Activated CD4-positive, alpha-beta memory T cell treated with anti-CD3 and anti-CD28 coated beads for 36 hours (primary cell): ENCODE results near the gene IRAK3. TPM values are rescaled to one million over a fixed set of nuclear protein-coding genes. Genes with fewer than 3 reads are reported as not detected.
A peak's percentile ranks its signal among the peaks of the same experiment; 100 is the strongest.

Experiments
- CTCF ChIA-PET: fragments of 350-600 bp; sonication (Branson Sonifier 250); formaldehyde crosslinking; loops from one replicate; lab custom pipeline; 2021; ENCODE audit warnings: antibody characterized with exemption, inconsistent platforms; lab: Charles Lee
- POLR2A ChIA-PET: fragments of 350-600 bp; sonication (Branson Sonifier 250); formaldehyde crosslinking; loops from one replicate; lab custom pipeline; 2021; ENCODE audit warnings: antibody characterized with exemption; lab: Charles Lee
- DNase-seq: peaks from one replicate; pipeline ENCODE4 v3.0.0-alpha.2; 2020
- H3K27ac Mint-ChIP-seq: one replicate; pipeline ENCODE4 v1.8.0; 2021; ENCODE audit warnings: mixed read lengths
- H3K27me3 Mint-ChIP-seq: one replicate; pipeline ENCODE4 v1.8.0; 2021; ENCODE audit warnings: mixed read lengths
- H3K36me3 Mint-ChIP-seq: one replicate; pipeline ENCODE4 v1.8.0; 2021; ENCODE audit warnings: mixed read lengths
- H3K4me1 Mint-ChIP-seq: one replicate; pipeline ENCODE4 v1.8.0; 2021; ENCODE audit warnings: low read depth, mixed read lengths
- H3K4me3 Mint-ChIP-seq: one replicate; pipeline ENCODE4 v1.8.0; 2021; ENCODE audit warnings: mild to moderate bottlenecking, mixed read lengths
- H3K9me3 Mint-ChIP-seq: one replicate; pipeline ENCODE4 v1.8.0; 2021; ENCODE audit warnings: mixed read lengths
- intact Hi-C: fragments of 100-400 bp; cut with micrococcal nuclease; formaldehyde crosslinking; loops from one replicate; pipeline ENCODE4 v1.15.1; 2023
- total RNA-seq, 2 experiments: library from RNA; stranded (reverse); gene quantifications; one replicate each; pipeline ENCODE4 v1.2.3, GENCODE V29; 2021

IRAK3 gene
- total RNA-seq, 2 experiments from 2014 or later: 0.45 to 0.46 TPM

DNA sequence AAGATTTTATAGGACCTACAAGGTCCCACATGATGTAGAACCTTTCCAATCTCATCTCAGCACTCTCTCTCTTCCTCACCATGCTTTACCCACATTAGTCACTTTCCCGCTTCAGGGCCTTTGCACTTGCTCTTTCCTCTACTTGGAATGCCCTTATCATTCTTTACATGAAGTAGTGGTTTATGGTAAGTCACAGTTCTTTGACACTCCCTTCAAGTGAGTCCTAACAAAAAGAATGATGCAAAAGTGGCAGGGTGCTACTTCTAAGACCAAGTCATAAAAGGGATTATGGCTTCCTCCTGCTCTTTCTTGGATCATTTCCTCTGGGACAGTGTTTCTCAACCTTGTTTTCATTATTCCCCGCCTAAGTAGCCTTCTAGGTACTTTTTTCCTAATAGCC lies 32.4 kb upstream of the IRAK3 start:
- CTCF ChIA-PET: no interaction called here
- no peak for DNase-seq
- Mint-ChIP-seq H3K27me3 (no peaks in the 10 kb centered on the region), H3K36me3 (peaks cover 27% of the 10 kb centered on the region), H3K4me3 (no peak overlapping the region), H3K9me3 (no peaks in the 10 kb centered on the region), H3K27ac (no peak overlapping the region), H3K4me1 (peaks cover 45% of the 10 kb centered on the region)
- POLR2A ChIA-PET: no interaction called here
- intact Hi-C loops: no loop called here

DNA sequence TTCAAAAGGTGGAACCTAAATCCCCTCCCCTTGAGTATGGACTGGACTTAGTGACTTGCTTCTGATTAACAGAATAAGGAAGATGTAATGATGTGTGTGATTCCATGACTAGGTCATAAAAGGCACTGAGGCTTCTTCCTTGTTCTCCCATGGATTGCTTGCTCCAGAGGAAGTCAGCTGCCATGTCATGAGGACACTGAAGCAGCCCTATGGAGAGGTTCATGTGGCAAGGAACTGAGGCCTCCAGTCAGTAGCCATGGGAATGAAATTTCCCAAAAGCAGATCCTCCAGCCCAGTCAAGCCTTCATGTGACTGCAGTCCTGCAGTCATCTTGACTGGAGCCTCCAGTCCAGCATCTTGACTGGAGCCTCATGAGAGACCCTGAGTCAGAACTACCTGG lies 29.9 kb upstream of the IRAK3 start:
- ChIA-PET CTCF (interaction anchor here (1.2 kb wide), 1 partner anchor 9 kb away, joined by 4 read pairs; no protein-coding TSS in a partner anchor), POLR2A (interaction anchor here (0.9 to 1.7 kb wide), 2 partner anchors 10 to 28 kb away, joined by 3 to 7 read pairs; partner anchors contain the start of gene LLPH)
- no peaks in the 10 kb centered on the region for H3K27me3 Mint-ChIP-seq
- peaks cover 32% of the 10 kb centered on the region for H3K36me3 Mint-ChIP-seq
- no peaks in the 10 kb centered on the region for H3K9me3 Mint-ChIP-seq
- DNase-seq: no peak
- intact Hi-C loops: no loop called here
- no peak overlapping the region for H3K4me3 Mint-ChIP-seq
- no peak overlapping the region for H3K27ac Mint-ChIP-seq
- peaks cover 58% of the 10 kb centered on the region for H3K4me1 Mint-ChIP-seq

DNA sequence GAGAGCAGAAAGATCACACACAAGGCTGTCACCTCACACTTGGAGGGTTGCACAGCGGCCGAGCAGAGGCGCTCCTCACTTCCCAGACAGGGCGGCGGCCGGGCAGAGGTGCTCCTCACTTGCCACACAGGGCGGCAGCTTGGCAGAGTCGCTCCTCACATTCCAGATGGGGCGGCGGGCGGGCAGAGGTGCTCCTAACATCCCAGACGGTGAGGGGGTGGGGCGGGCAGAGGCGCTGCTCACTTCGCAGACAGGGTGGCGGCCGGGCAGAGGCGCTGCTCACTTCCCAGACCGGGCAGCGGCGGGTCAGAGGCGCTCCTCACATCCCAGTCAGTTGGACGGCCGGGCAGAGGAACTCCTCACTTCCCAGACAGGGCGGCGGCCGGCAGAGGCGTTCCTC lies 28.3 kb upstream of the IRAK3 start:
- H3K4me3 Mint-ChIP-seq: no peak overlapping the region
- intact Hi-C loops: no loop called here
- H3K9me3 Mint-ChIP-seq: peaks cover 14% of the 10 kb centered on the region
- ChIA-PET POLR2A (no interaction called here), CTCF (no interaction called here)
- DNase-seq: no peak
- peaks cover 62% of the 10 kb centered on the region for H3K4me1 Mint-ChIP-seq
- peaks cover 42% of the 10 kb centered on the region for H3K36me3 Mint-ChIP-seq
- H3K27ac Mint-ChIP-seq: no peak overlapping the region
- H3K27me3 Mint-ChIP-seq: no peaks in the 10 kb centered on the region

DNA sequence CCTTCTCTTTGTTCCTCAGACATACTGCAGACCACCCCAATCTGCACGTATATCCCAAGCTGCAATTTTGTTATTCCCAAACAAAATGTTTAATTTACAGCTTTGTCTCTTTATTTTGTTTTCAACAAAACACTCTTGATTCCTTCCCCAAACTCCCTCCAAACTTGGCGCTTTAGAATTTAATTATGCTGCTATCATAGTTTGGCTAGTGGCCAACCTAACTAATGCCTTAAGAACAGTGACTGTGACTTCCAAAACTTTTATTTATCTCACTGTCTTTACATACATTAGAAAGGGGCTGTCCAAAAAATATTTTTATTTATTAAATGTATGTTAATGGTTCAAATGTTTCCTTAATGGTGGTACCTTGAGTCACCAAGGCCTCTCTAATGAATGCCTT lies 26.3 kb upstream of the IRAK3 start:
- Mint-ChIP-seq H3K4me1 (peaks cover 64% of the 10 kb centered on the region), H3K9me3 (peaks cover 14% of the 10 kb centered on the region), H3K27ac (no peak overlapping the region), H3K4me3 (no peak overlapping the region), H3K27me3 (no peaks in the 10 kb centered on the region), H3K36me3 (peaks cover 55% of the 10 kb centered on the region)
- intact Hi-C loops: no loop called here
- ChIA-PET POLR2A (no interaction called here), CTCF (no interaction called here)
- no peak for DNase-seq

DNA sequence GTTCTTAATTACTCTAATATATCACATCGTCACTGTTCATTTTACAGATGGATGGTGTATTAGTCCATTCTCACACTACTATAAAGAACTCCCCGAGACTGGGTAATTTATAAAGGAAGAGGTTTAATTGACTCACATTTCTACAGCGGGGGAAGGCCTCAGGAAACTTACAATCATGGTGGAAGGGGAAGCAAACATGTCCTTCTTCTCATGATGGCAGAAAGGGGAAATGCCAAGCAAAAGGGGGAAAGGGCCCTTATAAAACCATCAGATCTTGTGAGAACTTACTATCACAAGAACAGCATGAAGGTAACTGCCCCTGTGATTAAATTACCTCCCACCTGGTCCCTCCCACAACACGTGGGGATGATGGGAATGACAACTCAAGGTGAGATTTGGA lies 25.7 kb upstream of the IRAK3 start:
- H3K27me3 Mint-ChIP-seq: no peaks in the 10 kb centered on the region
- H3K4me1 Mint-ChIP-seq: peaks cover 69% of the 10 kb centered on the region
- ChIA-PET CTCF (no interaction called here), POLR2A (no interaction called here)
- peaks cover 57% of the 10 kb centered on the region for H3K36me3 Mint-ChIP-seq
- peaks cover 14% of the 10 kb centered on the region for H3K9me3 Mint-ChIP-seq
- H3K4me3 Mint-ChIP-seq: no peak overlapping the region
- intact Hi-C loops: no loop called here
- DNase-seq: no peak
- peak overlapping the region; percentile 29 for H3K27ac Mint-ChIP-seq

DNA sequence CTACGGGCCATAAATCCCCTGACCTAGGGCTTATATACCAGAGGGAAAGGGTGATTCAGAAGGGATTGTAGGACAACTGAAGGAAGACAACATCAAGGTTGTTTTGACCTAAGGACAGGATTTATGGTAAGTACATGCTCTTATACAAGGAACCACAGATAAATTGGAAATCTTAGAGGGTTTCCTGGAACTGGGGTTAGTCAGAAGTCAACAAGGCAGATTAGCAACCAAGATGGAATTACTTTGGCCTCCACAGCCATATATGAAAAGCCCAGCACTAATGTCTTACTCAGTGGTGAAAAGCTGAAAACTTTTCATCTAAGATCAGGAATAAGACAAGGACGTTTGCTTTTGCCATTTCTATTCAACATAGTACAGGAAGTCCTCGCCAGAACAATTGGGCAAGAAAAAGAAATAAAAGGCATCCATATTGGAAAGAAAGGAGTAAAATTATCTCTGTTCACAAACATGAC lies 24.6 kb upstream of the IRAK3 start:
- Mint-ChIP-seq H3K27ac (peak overlapping the region; percentile 53), H3K27me3 (no peaks in the 10 kb centered on the region), H3K36me3 (peaks cover 57% of the 10 kb centered on the region), H3K9me3 (peaks cover 14% of the 10 kb centered on the region), H3K4me1 (peaks cover 71% of the 10 kb centered on the region), H3K4me3 (no peak overlapping the region)
- POLR2A ChIA-PET: no interaction called here
- no peak for DNase-seq
- intact Hi-C loops: no loop called here
- CTCF ChIA-PET: no interaction called here

DNA sequence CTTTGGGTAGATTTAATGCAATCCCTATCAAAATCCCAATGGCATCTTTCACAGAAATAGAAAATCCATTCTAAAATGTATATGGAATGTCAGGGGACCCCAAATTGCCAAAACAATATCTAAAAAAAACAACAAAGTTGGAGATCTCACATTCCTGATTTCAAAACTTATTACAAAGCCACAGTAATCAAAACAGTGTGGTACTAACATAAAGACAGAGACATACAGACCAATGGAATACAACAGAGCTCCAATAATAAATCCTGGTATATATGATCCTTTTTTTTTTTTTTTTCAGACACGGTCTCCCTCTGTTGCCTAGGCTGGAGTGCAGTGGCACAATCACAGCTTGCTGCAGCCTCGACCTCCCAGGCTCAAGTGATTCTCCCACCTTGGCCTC lies 23.9 kb upstream of the IRAK3 start:
- H3K36me3 Mint-ChIP-seq: peaks cover 50% of the 10 kb centered on the region
- no peak overlapping the region for H3K27ac Mint-ChIP-seq
- H3K27me3 Mint-ChIP-seq: no peaks in the 10 kb centered on the region
- intact Hi-C loops: loop anchor here (5.0 kb wide), 1 partner anchor 112 kb away; no protein-coding TSS in a partner anchor
- DNase-seq: no peak
- H3K4me3 Mint-ChIP-seq: no peak overlapping the region
- CTCF ChIA-PET: interaction anchor here (0.6 kb wide), 1 partner anchor 73 kb away, joined by 3 read pairs; no protein-coding TSS in a partner anchor
- peaks cover 64% of the 10 kb centered on the region for H3K4me1 Mint-ChIP-seq
- POLR2A ChIA-PET: no interaction called here
- H3K9me3 Mint-ChIP-seq: peaks cover 14% of the 10 kb centered on the region

DNA sequence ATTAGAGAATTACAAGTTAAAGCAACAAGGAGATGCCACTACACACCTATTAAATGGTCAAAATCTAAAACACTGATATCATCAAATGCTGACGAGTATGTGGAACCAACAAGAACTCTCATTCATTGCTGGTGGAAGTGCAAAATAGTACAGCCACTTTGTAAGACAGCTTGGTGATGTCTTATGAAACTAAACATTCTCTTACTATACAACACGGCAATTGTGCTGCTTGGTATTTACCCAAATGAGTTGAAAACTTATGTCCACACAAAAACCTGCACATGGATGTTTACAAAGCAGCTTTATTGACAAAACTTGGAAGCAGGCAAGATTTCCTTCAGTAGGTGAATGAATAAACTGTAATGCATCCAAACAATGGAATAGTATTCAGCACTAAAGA lies 22.5 kb upstream of the IRAK3 start:
- Mint-ChIP-seq H3K36me3 (peaks cover 42% of the 10 kb centered on the region), H3K9me3 (peaks cover 14% of the 10 kb centered on the region), H3K4me3 (no peak overlapping the region), H3K4me1 (peaks cover 72% of the 10 kb centered on the region), H3K27ac (no peak overlapping the region), H3K27me3 (no peaks in the 10 kb centered on the region)
- intact Hi-C loops: loop anchor here (5.0 kb wide), 1 partner anchor 111 kb away; no protein-coding TSS in a partner anchor
- ChIA-PET POLR2A (no interaction called here), CTCF (no interaction called here)
- DNase-seq: no peak

DNA sequence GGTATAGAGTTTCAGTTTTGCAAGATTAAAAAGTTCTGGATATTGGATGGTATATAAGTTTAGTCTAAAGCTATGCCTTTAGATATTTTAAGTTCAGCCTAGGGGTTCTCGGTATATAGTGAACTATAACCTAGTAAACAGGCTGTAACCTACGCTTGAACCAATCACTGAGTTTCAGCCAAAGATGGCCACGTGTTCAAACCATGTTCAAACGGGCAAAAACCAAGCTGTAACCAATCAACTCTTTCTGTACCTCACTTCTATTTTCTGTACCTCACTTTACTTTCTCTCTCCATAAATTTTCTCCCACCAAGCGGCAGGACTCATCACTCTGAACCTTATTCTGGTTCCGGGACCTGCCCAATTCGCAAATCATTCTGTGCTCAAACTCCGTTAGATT lies 20.6 kb upstream of the IRAK3 start:
- Mint-ChIP-seq H3K27me3 (no peaks in the 10 kb centered on the region), H3K9me3 (peaks cover 14% of the 10 kb centered on the region), H3K36me3 (peaks cover 38% of the 10 kb centered on the region), H3K4me1 (peaks cover 58% of the 10 kb centered on the region), H3K4me3 (peak overlapping the region; percentile 97), H3K27ac (peak overlapping the region; percentile 99)
- CTCF ChIA-PET: interaction anchor here (0.6 to 2.3 kb wide), 4 partner anchors 10 to 242 kb away, joined by 3 to 14 read pairs (median 4); partner anchors contain the start of gene HELB
- no peak for DNase-seq
- POLR2A ChIA-PET: interaction anchor here (1.0 to 2.3 kb wide), 6 partner anchors 9 to 999 kb away, joined by 3 to 37 read pairs (median 4); partner anchors contain the start of genes HELB, LEMD3 and LLPH
- intact Hi-C loops: loop anchor here (2.0 to 5.0 kb wide), 2 partner anchors 28 to 109 kb away; no protein-coding TSS in a partner anchor

DNA sequence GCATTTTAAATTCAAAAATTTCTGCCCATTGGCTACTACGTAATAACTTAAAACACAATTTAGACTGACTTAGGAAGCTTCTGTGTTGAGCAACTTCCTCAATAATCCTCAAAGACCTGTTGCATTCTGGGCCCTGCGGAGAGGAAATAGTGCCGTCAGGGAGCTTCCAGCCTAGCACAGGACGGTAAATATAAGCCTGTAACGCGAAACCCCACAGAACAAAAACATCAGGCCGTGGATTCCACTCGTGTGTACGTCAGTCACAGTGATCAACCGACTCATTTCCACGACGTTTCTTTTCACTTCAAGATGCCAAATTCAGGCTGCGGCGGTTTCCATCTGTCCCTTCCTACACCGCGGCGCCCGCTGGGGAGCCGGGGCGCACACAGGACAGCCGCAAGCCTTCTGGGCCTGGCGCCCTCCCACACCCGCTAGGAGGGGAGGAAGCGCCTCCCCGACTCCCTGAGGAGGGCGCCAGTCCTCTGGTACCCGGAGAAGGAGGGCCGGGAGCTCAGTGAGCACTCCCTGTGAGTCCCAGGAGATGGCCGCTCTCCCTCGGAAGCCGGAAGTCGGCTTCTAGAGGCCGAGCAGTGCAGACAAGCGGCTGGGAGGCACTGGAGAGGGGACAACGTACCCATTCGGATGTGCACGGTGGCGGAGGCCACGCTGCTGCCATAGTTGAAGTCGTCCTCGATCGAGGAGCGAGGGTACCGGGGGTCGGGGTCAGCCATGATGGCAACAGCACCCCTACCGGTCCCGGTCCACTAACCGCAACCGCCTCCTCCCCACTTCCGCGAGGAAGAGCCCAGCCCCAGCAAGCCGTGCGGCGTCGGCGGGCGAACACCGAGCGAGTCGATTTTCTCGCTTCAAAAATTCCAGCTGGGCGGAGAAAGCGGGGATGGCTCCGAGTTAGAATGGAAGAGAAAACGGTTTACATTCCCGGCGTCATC lies 19.5 kb upstream of the IRAK3 start, which contains the start of gene TMBIM4:
Gene TMBIM4 (minus strand): TSS at position 776 of the 950 bp plus-strand sequence. CDS start 45 bp downstream, at position 731.
- DNase-seq: peak; percentile 93
- CTCF ChIA-PET: interaction anchor here (0.6 to 2.3 kb wide), 8 partner anchors 9 to 241 kb away, joined by 3 to 14 read pairs (median 5); partner anchors contain the start of gene HELB
- Mint-ChIP-seq H3K36me3 (peaks cover 31% of the 10 kb centered on the region), H3K4me3 (peak within 1 kb of the TSS; percentile 97), H3K27ac (peak within 1 kb of the TSS; percentile 99), H3K9me3 (peaks cover 11% of the 10 kb centered on the region), H3K27me3 (no peaks in the 10 kb centered on the region), H3K4me1 (peaks cover 47% of the 10 kb centered on the region)
- intact Hi-C loops: loop anchor here (1.0 to 5.0 kb wide), 5 partner anchors 27 to 133 kb away; partner anchors contain the start of genes HELB and LLPH
- POLR2A ChIA-PET: interaction anchor here (0.7 to 2.3 kb wide), 11 partner anchors 10 to 1000 kb away, joined by 3 to 37 read pairs (median 4); partner anchors contain the start of genes HELB, IRAK3, LEMD3 and LLPH

DNA sequence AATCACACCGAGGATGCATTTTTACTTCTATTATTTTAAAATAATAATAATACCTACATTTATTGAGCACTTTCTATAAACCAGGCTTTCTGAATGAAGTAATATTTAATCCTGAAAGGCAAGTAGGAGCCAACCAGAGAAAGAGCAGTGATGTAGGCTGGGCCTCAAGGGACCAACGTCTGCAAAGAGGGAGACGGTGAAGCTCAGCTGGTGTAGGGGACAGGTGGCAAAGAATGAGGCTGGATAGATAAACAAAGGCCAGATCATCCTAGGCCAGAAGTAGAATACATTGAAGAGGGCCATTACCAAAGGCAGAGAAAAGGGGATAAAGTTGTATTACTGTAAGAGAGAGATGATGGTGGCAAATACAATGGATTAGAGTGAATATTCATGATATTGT lies 18.4 kb upstream of the IRAK3 start:
- ChIA-PET CTCF (no interaction called here), POLR2A (no interaction called here)
- H3K27ac Mint-ChIP-seq: peak overlapping the region; percentile 99
- intact Hi-C loops: no loop called here
- peaks cover 2% of the 10 kb centered on the region for H3K27me3 Mint-ChIP-seq
- peaks cover 40% of the 10 kb centered on the region for H3K4me1 Mint-ChIP-seq
- H3K4me3 Mint-ChIP-seq: peak overlapping the region; percentile 97
- no peak for DNase-seq
- H3K9me3 Mint-ChIP-seq: peaks cover 2% of the 10 kb centered on the region
- H3K36me3 Mint-ChIP-seq: peaks cover 22% of the 10 kb centered on the region
